ENCODE measurements around the gene LRRTM3.

The LRRTM3 gene

DNA sequence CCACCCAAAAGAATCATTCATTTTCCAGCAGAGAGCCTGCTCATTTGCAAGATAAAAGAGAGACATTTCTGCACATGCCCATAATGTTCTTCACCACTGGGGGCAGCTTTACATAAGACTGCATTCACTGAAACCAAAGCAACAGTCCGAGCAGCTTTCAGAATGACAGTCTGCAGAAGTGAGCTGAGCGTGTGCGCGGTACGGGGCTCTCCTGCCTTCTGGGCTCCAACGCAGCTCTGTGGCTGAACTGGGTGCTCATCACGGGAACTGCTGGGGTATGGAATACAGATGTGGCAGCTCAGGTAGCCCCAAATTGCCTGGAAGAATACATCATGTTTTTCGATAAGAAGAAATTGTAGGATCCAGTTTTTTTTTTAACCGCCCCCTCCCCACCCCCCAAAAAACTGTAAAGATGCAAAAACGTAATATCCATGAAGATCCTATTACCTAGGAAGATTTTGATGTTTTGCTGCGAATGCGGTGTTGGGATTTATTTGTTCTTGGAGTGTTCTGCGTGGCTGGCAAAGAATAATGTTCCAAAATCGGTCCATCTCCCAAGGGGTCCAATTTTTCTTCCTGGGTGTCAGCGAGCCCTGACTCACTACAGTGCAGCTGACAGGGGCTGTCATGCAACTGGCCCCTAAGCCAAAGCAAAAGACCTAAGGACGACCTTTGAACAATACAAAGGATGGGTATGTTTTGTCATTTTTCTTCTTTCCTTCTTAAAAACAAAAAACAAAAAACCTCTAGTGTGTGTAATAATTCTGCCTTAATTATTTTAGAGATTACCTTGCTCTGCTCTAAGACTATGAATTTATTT, at the start of gene LRRTM3:
Gene LRRTM3, plus strand, starts transcription at position 141 of the 820 bp plus-strand sequence.
- DNase-seq (ENCODE audit: low read depth), result no peak

DNA sequence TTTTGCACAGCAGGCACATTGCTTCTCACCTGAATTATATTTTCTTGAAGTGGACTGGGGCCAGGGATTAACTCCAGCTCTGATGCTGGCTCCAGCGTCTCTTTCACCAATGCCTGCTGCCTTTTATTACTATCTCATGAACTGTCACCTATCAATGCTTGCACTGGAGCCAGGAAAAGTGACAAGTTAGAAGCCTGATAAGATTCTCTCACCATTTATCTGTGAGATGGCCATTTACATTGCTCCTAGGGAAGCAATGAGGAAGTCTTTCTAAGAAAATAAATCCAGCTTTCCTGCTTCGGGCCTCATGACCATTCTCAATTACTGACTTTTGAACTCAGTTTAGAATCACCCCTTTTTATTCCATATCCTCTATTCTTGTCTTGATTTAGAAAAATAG, 48.5 kb upstream of the LRRTM3 start:
- no peak for DNase-seq (ENCODE audit: low read depth)

DNA sequence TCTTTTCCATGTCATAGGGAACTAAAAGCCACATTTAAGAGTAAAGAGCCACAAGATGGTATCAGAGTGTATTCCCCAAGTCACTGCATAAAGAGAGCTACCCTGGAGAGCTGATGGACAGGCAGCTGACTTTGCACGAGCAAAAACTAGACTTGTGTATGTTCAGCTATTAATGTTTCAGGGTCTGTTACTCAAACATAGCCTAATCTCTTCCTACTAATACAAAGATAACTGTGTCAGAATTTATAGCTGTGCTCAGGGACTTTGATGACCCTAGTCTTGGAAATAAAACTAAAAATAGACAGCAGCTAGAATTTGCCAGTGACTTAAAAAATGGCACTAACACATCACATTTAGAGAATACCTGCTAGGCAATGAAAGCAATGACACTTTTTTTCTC, 45.5 kb upstream of the LRRTM3 start:
- no peak for DNase-seq (ENCODE audit: low read depth)

DNA sequence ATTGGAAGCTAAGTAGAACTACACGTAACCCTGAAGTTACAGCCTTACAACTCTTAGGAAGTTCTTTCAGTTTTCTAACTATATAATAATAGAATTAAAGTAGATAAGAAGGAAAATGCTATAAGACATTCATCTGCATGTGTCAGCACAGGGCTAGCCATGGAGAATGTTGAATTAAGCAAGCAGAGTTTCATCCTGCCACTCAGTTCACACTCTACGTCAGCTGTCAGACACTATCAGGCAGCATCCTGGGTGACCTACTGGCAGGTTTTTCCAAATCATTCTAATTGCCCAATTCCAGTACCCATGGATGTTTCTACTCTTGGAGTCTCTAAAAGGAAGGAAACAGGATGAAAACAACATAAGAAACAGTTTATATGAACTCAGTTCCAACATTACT, 45.0 kb upstream of the LRRTM3 start:
- no peak for DNase-seq (ENCODE audit: low read depth)

DNA sequence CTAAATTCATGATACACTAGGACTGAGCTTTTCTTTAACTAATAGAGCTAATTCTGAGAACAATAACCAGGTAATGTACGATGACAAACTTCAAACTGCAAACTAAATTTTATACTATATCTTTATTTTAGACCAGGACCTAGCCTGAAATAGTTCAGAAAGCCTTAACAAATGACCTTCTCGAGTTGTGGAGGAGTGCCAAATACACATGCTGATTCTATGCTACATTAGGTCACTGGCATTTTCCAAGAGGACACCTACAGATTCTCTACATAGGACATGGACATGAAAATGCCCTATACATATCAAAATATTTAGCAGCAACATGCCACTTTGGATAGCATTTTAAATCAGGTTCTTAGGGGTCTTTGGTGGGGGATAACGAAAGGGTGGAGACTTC, 44.0 kb upstream of the LRRTM3 start:
- DNase-seq (ENCODE audit: low read depth), result no peak

DNA sequence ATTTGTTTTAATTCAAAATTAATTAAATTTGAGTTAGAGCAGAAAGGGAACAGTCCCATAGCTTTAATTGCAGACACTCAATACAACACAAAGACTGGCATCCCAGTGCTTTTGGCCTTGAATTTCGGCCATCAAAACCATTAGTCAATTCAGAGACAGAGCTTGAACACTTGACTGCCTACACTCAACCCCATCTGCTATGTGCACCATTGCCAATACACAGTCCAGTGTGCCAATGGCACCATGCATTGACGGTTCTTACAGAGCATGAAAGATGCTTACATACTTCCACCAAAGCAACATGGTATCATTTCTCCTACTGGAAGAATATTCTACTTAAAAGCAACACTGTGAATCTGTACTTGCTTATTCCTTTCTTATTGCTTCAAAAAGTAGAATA, 43.6 kb upstream of the LRRTM3 start:
- no peak for DNase-seq (ENCODE audit: low read depth)

DNA sequence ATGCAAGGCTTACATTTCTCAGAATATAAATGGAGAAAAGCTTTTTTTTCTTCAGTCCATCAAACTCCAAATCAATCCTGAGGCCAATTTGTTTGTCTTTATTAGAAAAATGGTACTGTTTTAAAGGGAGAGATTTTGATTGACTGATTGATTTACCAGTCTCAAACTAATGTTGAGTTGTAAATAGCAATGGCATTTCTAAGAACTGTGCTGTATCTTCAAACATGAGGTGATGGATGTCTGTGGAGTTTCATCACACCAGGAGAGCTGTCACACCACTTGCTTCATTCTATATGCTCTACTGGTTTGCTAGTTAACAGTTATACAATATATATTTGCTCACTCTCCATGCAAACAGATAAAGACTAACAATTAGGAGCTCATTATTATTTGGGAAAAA, 39.0 kb upstream of the LRRTM3 start:
- DNase-seq (ENCODE audit: low read depth), result no peak

DNA sequence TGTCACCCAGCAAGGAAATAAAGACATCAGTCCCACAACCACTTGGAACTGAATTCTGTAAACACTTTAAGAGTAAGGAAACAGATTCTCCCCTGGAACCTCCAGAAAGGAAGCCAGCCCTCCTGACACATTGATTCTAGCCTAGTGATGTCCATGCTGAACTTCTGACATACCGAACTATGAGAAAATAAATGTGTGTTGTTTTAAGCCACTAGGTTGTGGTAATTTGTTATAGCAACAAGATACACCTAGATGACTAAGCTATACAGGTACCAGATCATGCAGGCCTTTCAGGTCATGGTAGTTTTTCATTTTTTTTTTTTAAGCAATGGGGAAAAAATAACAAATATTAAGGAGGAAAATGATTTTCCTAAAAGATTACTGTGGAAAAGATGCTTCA, 37.6 kb upstream of the LRRTM3 start:
- no peak for DNase-seq (ENCODE audit: low read depth)

DNA sequence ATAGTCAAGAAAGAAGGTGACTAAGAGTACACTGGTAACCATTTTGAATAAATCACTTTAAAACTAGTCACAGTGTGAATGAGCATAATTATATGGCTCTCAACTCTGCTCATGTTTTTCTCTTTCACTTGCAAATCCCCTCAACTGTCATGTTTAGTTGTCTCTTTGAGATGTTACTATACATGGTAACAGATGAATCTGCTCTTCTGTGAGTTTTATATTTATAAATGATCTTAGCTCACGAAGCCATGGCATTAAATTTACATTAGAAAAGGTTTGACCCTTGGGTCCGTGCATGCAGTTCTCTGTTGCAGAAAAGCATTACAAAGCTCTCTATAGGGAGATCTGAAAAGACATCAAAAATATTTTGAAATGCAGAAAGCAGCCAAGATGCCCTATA, 33.0 kb upstream of the LRRTM3 start:
- DNase-seq (ENCODE audit: low read depth), result no peak

DNA sequence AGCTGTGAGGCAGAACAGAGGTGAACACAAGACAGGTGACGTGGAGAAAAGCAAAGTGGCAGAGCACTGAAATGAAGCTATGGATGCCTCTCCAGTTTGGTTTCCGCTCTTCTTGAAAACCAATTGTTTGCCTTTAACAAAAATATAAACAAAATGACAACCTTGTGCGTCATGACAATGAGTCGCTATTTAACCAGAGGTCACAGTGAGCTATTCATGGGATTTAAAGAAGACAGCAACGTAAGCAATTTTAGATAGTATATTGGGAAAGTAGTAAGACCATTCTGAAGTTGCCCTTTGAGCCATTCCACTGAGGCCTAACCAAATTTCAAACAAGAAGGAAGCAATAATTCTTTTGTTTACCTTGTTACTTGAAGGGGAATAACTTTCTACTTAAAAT, 15.2 kb upstream of the LRRTM3 start:
- DNase-seq (ENCODE audit: low read depth), result no peak

DNA sequence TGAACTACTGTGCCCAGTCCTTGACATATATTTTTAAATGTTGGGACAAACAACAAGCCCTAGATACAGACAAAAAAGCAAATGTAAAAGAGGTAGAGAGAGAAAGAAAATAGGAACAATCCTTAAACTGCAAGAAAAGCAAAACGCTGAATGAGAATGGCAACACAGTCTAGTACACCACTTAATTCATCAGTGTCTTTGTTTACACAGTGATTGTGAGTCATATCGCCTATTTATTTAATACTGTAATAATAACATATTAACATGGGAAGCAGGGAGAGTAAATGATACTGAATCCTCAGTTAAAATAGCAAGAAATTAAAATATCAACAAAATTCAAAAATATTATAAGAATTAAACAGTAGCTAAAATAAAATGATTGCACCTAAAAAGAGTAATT, 9.8 kb upstream of the LRRTM3 start:
- no peak for DNase-seq (ENCODE audit: low read depth)

DNA sequence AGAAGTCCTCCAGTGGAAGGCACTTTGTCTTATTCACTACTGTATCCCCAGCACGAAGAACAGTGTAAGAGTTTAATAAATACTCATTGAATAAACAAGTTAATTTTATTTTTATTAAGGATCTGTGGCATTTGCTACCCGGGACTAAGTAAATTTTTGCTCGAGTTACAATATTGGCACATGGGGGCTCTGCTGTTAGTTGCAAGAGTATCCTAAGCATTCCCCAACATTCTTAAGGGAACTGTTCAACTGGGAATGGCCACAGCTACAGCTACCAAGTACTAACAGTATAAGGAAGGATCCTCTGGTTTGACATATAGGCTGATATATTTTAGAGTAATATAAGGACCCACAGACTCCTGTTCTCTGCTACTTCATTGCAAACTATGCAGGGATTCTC, 8.7 kb upstream of the LRRTM3 start:
- DNase-seq (ENCODE audit: low read depth), result no peak

DNA sequence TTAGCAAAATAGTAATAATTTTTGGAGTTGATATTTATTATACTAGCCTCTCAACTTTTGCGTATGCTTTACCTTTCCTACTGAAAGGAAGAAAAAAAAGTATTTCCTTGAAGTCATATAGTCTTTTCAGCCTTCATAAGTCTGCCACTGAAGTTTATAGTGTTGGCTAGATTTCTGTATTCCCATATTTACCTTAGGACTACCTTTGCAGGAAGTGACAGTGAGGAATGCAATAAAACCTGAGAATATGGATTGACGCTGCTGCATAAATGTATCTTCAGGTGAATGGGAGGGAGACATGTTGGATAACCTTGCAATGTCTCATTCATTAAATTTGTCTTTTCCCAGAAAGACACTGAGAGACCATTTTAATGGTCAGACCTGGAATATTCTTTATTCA, 6.6 kb upstream of the LRRTM3 start:
- DNase-seq (ENCODE audit: low read depth), result no peak

DNA sequence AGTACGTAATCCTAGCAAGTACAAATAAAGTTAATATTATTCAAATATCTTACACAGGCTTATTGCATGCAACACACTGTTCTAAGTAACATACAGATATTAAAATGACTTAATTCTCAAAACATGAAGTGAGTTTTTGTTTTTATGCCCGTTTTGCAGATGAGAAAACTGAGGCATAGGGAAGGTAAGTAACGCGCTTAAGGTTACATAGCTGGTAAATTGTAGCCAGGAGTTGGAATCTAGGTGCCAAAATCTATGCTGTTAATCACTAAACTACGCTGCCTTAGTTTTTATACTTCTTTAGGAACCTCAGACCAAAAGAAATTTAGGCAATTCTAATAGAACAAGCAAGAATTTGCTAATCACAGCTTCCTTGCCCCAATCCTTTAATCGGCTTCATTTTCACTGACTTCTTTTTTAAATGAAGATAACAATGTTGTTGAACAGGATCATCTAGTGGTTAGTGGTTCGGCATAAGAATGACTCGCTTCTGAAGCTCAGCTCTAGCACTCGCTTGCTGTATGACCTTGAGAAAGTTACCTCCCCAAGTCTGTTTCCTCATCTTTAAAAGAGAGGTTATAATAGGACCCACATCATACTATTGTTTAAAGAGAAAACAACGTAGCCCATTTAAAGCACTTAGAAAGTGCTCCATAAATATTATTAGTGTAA, 1.0 kb upstream of the LRRTM3 start:
- no peak for DNase-seq (ENCODE audit: low read depth)

DNA sequence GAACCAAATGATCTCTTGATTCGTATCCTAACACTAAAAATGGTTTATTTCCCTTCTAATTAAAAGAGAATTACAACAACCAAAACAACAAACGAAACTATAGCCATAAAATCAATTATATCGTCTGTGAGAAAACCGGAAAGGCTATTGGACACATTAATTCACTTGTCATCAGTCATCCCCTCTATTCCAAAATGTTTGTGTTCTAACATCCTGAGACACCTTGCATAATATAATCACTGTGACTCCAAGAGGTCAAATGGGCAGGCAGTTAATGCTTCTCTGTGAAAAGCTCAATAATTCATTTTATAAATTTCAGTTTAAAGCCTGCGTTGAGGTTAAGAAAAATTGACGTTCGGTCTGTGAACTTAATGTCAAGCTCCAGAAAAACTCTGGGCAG, 463 bp upstream of the LRRTM3 start:
- DNase-seq (ENCODE audit: low read depth), result no peak

DNA sequence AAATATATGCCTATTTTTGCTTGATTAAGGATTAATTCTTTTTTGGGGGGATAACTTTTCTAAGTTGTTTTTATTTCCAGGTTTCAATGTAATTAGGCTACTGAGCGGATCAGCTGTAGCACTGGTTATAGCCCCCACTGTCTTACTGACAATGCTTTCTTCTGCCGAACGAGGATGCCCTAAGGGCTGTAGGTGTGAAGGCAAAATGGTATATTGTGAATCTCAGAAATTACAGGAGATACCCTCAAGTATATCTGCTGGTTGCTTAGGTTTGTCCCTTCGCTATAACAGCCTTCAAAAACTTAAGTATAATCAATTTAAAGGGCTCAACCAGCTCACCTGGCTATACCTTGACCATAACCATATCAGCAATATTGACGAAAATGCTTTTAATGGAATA, 1.0 kb downstream of the LRRTM3 start:
- no peak for DNase-seq (ENCODE audit: low read depth)

DNA sequence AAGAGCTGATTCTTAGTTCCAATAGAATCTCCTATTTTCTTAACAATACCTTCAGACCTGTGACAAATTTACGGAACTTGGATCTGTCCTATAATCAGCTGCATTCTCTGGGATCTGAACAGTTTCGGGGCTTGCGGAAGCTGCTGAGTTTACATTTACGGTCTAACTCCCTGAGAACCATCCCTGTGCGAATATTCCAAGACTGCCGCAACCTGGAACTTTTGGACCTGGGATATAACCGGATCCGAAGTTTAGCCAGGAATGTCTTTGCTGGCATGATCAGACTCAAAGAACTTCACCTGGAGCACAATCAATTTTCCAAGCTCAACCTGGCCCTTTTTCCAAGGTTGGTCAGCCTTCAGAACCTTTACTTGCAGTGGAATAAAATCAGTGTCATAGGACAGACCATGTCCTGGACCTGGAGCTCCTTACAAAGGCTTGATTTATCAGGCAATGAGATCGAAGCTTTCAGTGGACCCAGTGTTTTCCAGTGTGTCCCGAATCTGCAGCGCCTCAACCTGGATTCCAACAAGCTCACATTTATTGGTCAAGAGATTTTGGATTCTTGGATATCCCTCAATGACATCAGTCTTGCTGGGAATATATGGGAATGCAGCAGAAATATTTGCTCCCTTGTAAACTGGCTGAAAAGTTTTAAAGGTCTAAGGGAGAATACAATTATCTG, 1.6 kb downstream of the LRRTM3 start:
- no peak for DNase-seq (ENCODE audit: low read depth)

DNA sequence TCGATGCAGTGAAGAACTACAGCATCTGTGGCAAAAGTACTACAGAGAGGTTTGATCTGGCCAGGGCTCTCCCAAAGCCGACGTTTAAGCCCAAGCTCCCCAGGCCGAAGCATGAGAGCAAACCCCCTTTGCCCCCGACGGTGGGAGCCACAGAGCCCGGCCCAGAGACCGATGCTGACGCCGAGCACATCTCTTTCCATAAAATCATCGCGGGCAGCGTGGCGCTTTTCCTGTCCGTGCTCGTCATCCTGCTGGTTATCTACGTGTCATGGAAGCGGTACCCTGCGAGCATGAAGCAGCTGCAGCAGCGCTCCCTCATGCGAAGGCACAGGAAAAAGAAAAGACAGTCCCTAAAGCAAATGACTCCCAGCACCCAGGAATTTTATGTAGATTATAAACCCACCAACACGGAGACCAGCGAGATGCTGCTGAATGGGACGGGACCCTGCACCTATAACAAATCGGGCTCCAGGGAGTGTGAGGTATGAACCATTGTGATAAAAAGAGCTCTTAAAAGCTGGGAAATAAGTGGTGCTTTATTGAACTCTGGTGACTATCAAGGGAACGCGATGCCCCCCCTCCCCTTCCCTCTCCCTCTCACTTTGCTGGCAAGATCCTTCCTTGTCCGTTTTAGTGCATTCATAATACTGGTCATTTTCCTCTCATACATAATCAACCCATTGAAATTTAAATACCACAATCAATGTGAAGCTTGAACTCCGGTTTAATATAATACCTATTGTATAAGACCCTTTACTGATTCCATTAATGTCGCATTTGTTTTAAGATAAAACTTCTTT, 2.3 kb downstream of the LRRTM3 start:
- no peak for DNase-seq (ENCODE audit: low read depth)

DNA sequence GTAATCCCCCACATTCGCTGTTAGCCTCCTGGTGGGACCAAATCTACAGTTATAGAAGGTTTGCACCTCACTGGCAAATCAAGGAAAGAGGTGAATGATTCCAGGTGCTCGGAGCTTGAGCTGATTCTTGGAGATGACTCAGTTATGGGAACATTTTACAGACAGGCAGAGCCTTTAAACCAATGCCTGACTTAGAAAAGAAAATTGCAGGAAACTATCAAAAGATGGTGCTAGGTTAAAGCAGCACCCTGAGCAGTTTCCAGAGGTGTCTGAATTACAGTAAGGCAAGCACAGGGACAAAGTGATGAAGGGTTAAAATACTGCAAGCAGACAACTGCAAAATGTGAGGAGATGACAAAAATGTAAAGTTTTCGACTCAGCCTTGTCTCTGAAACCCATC, 2.9 kb downstream of the LRRTM3 start:
- DNase-seq (ENCODE audit: low read depth), result no peak

DNA sequence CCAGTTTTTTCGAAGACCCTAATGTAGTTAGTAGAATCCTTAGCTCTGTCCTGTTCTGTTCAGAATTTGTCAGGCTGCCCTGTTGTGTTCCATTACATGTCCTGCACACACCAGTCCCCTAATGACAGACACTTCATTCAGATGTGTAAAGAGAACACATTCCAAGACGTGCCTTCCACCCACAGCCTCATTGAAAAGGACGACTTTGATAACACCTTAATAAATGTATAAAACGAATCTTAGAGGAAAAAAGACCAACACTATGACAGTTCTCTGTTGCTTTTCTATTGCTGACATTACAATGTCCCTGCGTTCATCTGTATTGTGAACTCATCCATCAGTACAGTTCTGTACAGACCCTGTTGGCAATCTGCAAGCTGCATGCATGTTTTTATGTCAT, 3.5 kb downstream of the LRRTM3 start:
- no peak for DNase-seq (ENCODE audit: low read depth)

DNA sequence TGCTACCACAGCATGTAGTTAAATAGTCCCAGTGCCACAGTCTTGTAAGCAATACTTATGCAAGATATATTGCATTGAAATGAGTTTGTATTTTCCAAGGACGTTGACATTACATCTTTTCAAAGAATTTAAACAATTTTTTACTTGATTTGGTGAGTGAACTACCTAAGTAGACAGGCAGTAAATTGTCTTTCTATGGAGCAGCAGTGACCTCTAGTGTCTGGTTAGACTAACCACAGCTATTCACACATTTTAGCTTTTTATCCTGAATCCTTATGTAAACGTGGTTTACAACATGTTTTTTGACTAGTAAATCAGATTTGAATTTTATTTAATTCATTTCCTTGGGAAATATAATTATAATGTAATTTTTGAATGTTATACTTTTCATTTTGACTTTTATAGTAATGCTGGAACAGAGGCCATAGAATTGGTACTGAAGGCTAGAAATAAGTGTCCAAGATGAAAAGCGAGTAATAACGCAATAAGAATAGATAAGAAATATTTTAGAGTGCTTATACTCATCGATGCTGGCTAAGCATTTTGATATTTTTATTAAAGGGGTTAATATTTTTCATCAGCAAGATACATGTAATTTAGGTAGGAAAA, 5.6 kb downstream of the LRRTM3 start:
- DNase-seq (ENCODE audit: low read depth), result no peak

DNA sequence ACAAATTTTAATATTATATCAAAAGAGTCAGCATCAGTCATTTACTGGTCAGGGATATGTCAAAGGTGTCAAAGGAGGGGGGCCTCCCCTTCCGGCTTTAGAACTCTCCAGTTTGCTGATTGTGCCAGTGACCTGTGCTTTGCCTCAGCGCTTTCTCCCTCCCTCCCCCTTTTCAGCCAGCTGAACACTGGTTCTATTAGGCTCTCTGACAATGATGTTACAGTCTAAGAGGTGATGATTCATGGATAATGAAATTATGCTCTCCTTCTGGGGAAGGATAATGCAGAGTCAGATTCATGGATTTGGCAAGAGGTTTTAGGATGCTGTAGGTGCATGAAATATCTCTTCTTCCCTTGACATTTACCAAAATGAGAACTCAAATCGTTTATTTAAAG, 6.1 kb downstream of the LRRTM3 start:
- no peak for DNase-seq (ENCODE audit: low read depth)
